H9 (cell line): ENCODE measurements around the gene SH2D3C. TPM values are rescaled to one million over a fixed set of nuclear protein-coding genes. Genes with fewer than 3 reads are reported as not detected.

ENCODE experiments used
- DNase-seq: peaks from one replicate; pipeline ENCODE4 v3.0.0-alpha.2; 2017
- H2AFZ ChIP-seq: one replicate; pipeline ENCODE4 v1.6.1; 2013; ENCODE audit warnings: mild to moderate bottlenecking, low read length, control low read depth, moderate library complexity
- H2AK5ac ChIP-seq: 2 replicates; pipeline ENCODE4 v1.6.1; 2013; ENCODE audit warnings: low read length, control low read depth, mixed read lengths; ENCODE audit not compliant: insufficient read length
- H2BK120ac ChIP-seq: one replicate; pipeline ENCODE4 v1.6.1; 2013; ENCODE audit warnings: low read depth, mild to moderate bottlenecking, low read length, control low read depth, inconsistent platforms; ENCODE audit not compliant: poor library complexity, severe bottlenecking
- H2BK12ac ChIP-seq: 2 replicates; pipeline ENCODE4 v1.6.1; 2013; ENCODE audit warnings: low read length, control low read depth, mixed read lengths, low read depth; ENCODE audit not compliant: insufficient read length
- H2BK15ac ChIP-seq: 2 replicates; pipeline ENCODE4 v1.6.1; 2013; ENCODE audit warnings: low read depth, low read length, control low read depth
- H2BK20ac ChIP-seq: one replicate; pipeline ENCODE4 v1.6.1; 2013; ENCODE audit warnings: low read depth, mild to moderate bottlenecking, low read length, control low read depth, inconsistent platforms; ENCODE audit not compliant: poor library complexity, severe bottlenecking
- H2BK5ac ChIP-seq: 2 replicates; pipeline ENCODE4 v1.6.1; 2013; ENCODE audit warnings: low read length, control low read depth, mixed read lengths; ENCODE audit not compliant: insufficient read length
- H3K14ac ChIP-seq: 2 replicates; pipeline ENCODE4 v1.6.1; 2013; ENCODE audit warnings: low read length, control low read depth; ENCODE audit not compliant: insufficient read depth
- H3K18ac ChIP-seq: 2 replicates; pipeline ENCODE4 v1.6.1; 2013; ENCODE audit warnings: low read depth, mild to moderate bottlenecking, mixed read lengths, low read length, control low read depth; ENCODE audit not compliant: insufficient read length
- H3K23ac ChIP-seq: 2 replicates; pipeline ENCODE4 v1.6.1; 2013; ENCODE audit warnings: low read length, control low read depth, mixed read lengths, low read depth; ENCODE audit not compliant: insufficient read length
- H3K23me2 ChIP-seq: 2 replicates; pipeline ENCODE4 v1.6.1; 2013; ENCODE audit warnings: low read depth, mild to moderate bottlenecking, mixed read lengths, low read length, control low read depth; ENCODE audit not compliant: insufficient read length, poor library complexity, severe bottlenecking
- H3K27ac ChIP-seq: 2 replicates; pipeline ENCODE4 v1.5.1; 2013; ENCODE audit warnings: low read length, control low read depth, mixed read lengths, low read depth; ENCODE audit not compliant: insufficient read length
- H3K27me3 ChIP-seq: 2 replicates; pipeline ENCODE4 v1.6.1; 2013; ENCODE audit warnings: low read length, control low read depth, inconsistent platforms; ENCODE audit not compliant: insufficient read depth
- H3K4ac ChIP-seq: 2 replicates; pipeline ENCODE4 v1.6.1; 2013; ENCODE audit warnings: low read depth, mild to moderate bottlenecking, control low read depth, inconsistent platforms, low read length, moderate library complexity
- H3K4me1 ChIP-seq: 2 replicates; pipeline ENCODE4 v1.6.1; 2013; ENCODE audit warnings: low read length, control low read depth, inconsistent platforms; ENCODE audit not compliant: insufficient read depth
- H3K4me2 ChIP-seq: 2 replicates; pipeline ENCODE4 v1.6.1; 2013; ENCODE audit warnings: low read length, control low read depth, mixed read lengths; ENCODE audit not compliant: insufficient read length, insufficient read depth
- H3K56ac ChIP-seq: 2 replicates; pipeline ENCODE4 v1.6.1; 2013; ENCODE audit warnings: low read depth, mild to moderate bottlenecking, mixed read lengths, low read length, control low read depth; ENCODE audit not compliant: insufficient read length
- H3K79me1 ChIP-seq: 2 replicates; pipeline ENCODE4 v1.6.1; 2013; ENCODE audit warnings: low read depth, mild to moderate bottlenecking, moderate library complexity, low read length, control low read depth, inconsistent platforms; ENCODE audit not compliant: insufficient read depth, poor library complexity, severe bottlenecking
- H3K79me2 ChIP-seq: 2 replicates; pipeline ENCODE4 v1.6.1; 2013; ENCODE audit warnings: low read length, control low read depth, inconsistent platforms; ENCODE audit not compliant: insufficient read depth
- H3K9ac ChIP-seq: 2 replicates; pipeline ENCODE4 v1.6.1; 2013; ENCODE audit warnings: low read length, control low read depth, mixed read lengths; ENCODE audit not compliant: insufficient read length; ENCODE audit errors: extremely low read depth
- H3K9me3 ChIP-seq: one replicate; pipeline ENCODE4 v1.6.1; 2013; ENCODE audit warnings: low read depth, low read length, inconsistent platforms; ENCODE audit not compliant: control insufficient read depth
- H3T11ph ChIP-seq: one replicate; pipeline ENCODE4 v1.6.1; 2013; ENCODE audit warnings: mild to moderate bottlenecking, low read length, control low read depth, inconsistent platforms
- H4K20me1 ChIP-seq: one replicate; pipeline ENCODE4 v1.6.1; 2013; ENCODE audit not compliant: control insufficient read depth, insufficient read length, insufficient read depth
- H4K5ac ChIP-seq: 2 replicates; pipeline ENCODE4 v1.6.1; 2013; ENCODE audit warnings: low read depth, mild to moderate bottlenecking, mixed read lengths, low read length, control low read depth; ENCODE audit not compliant: insufficient read length
- H4K8ac ChIP-seq: replicated peaks from 2 replicates; pipeline ENCODE4 v1.6.1; 2013; ENCODE audit warnings: low read length, control low read depth, mixed read lengths, low read depth; ENCODE audit not compliant: insufficient read length
- H4K91ac ChIP-seq: 2 replicates; pipeline ENCODE4 v1.6.1; 2013; ENCODE audit warnings: low read depth, mild to moderate bottlenecking, moderate library complexity, mixed read lengths, low read length, control low read depth; ENCODE audit not compliant: insufficient read length
- H3K27ac Mint-ChIP-seq, 3 experiments: 2 replicates in 2 of 3; 3 replicates in 1 of 3; pipeline ENCODE4 v1.8.0; 2020 to 2021; ENCODE audit warnings: mixed read lengths in 3 of 3, mild to moderate bottlenecking in 1 of 3, moderate library complexity in 1 of 3
- H3K27me3 Mint-ChIP-seq: 2 replicates; pipeline ENCODE4 v1.8.0; 2021; ENCODE audit warnings: low read depth, mild to moderate bottlenecking, moderate library complexity, mixed read lengths
- H3K36me3 Mint-ChIP-seq, 3 experiments: 2 replicates in 2 of 3; 3 replicates in 1 of 3; pipeline ENCODE4 v1.8.0; 2020 to 2021; ENCODE audit warnings: low read depth in 3 of 3, mixed read lengths in 3 of 3; ENCODE audit not compliant: insufficient read depth in 1 of 3
- H3K4me1 Mint-ChIP-seq, 2 experiments: 2 replicates each; pipeline ENCODE4 v1.8.0; 2020; ENCODE audit warnings: mixed read lengths in 2 of 2
- H3K4me3 Mint-ChIP-seq, 2 experiments: 2 replicates in 1 of 2; 3 replicates in 1 of 2; pipeline ENCODE4 v1.8.0; 2020 to 2021; ENCODE audit warnings: mild to moderate bottlenecking in 2 of 2, mixed read lengths in 2 of 2, moderate library complexity in 1 of 2
- H3K9me3 Mint-ChIP-seq, 2 experiments: 2 replicates in 1 of 2; 3 replicates in 1 of 2; pipeline ENCODE4 v1.8.0; 2020; ENCODE audit warnings: mild to moderate bottlenecking in 2 of 2, mixed read lengths in 2 of 2, moderate library complexity in 1 of 2
- WGBS: extraction: QIAGEN DNeasy Blood & Tissue Kit; methylation state at CpG from one replicate; pipeline ENCODE4 v1.1.7; 2013; ENCODE audit warnings: missing lambda C conversion rate, low lambda C conversion rate, mixed read lengths; ENCODE audit not compliant: insufficient read length; ENCODE audit errors: extremely low coverage; 5-methylcytosine and 5-hydroxymethylcytosine counted together
- total RNA-seq: library from RNA; stranded (reverse); gene quantifications from 2 replicates; pipeline ENCODE4 v1.2.1, GENCODE V29; 2021
- TF ChIP-seq, protein P1 (sequence below): fragments of 200-600 bp; sonication (generic); conservative IDR thresholded peaks from 3 replicates; pipeline ENCODE4 v1.8.0; 2021; ENCODE audit warnings: antibody characterized with exemption, mild to moderate bottlenecking

The SH2D3C gene
- total RNA-seq, 1 experiment from 2014 or later, result 1.7 TPM

DNA sequence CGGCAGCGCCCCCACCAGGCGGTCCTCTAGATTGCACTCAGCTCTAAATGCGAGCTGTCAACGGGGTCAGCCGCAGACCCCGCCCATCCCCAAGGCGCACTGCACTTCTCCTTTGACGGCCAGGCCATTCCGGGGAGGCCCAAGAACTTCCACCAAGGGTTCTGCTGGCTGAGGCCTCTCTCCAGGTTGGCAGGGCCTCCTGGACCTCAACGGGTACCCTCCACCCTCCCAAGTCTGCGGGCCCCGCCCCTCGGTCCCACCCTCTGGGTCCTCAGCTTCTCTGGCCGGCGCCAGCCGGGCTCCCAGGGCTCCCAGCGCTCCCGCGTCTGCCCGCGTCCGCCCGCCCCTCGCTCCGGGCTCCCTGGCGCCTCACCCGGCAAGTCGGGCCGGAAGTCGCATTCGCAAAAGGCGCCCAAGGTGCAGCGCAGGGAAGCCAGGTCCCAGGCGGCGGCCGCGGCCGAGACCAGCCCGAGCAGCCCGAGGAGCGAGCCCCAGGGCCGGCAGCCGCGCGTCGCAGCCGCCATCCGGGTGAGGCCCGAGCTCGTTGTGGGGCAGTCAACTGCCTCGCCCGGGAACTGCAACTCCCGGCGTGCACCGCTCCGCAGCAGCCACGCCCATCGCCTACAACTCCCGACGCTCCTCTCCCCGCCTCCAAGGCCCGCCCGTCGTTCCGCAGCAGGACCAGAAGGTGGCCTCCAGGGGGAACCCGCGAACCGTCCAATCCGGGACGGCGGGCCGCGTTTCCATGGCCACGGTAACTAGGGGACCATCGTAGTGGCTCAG, 43.5 kb downstream of the SH2D3C start, which contains the start of gene TOR2A:
TSS of gene TOR2A (minus strand) at position 548 of the 783 bp plus-strand sequence. CDS start at position 524, 24 bp downstream.
- H3T11ph ChIP-seq, result peak within 1 kb of the TSS; percentile 0
- no peak within 1 kb of the TSS for H2BK15ac ChIP-seq
- TF ChIP-seq, protein P1, sequence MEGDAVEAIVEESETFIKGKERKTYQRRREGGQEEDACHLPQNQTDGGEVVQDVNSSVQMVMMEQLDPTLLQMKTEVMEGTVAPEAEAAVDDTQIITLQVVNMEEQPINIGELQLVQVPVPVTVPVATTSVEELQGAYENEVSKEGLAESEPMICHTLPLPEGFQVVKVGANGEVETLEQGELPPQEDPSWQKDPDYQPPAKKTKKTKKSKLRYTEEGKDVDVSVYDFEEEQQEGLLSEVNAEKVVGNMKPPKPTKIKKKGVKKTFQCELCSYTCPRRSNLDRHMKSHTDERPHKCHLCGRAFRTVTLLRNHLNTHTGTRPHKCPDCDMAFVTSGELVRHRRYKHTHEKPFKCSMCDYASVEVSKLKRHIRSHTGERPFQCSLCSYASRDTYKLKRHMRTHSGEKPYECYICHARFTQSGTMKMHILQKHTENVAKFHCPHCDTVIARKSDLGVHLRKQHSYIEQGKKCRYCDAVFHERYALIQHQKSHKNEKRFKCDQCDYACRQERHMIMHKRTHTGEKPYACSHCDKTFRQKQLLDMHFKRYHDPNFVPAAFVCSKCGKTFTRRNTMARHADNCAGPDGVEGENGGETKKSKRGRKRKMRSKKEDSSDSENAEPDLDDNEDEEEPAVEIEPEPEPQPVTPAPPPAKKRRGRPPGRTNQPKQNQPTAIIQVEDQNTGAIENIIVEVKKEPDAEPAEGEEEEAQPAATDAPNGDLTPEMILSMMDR, result peak; percentile 93
- H4K8ac ChIP-seq, result no peak within 1 kb of the TSS
- H3K4me1 ChIP-seq, result no peaks in the 10 kb centered on the region
- H3K36me3 Mint-ChIP-seq, result no peaks in the 10 kb centered on the region; a peak in 1 of 7 replicates
- H3K27me3 Mint-ChIP-seq, result peaks cover 15% of the 10 kb centered on the region
- no peaks in the 10 kb centered on the region for H3K27me3 ChIP-seq
- H3K23me2 ChIP-seq, result no peaks in the 10 kb centered on the region
- no peak within 1 kb of the TSS for H2AK5ac ChIP-seq
- H3K9ac ChIP-seq, result no peak within 1 kb of the TSS
- H3K56ac ChIP-seq, result no peak within 1 kb of the TSS
- peak within 1 kb of the TSS; percentile 15 for H3K4ac ChIP-seq
- no peaks in the 10 kb centered on the region for H3K79me2 ChIP-seq
- no peak within 1 kb of the TSS for H2BK12ac ChIP-seq
- H3K4me3 Mint-ChIP-seq, result peak within 1 kb of the TSS; percentile 70 to 89
- H2AFZ ChIP-seq, result no peak within 1 kb of the TSS
- no peaks in the 10 kb centered on the region for H3K79me1 ChIP-seq
- no peak within 1 kb of the TSS for H3K27ac ChIP-seq
- peak within 1 kb of the TSS; percentile 89 for H3K18ac ChIP-seq
- H2BK5ac ChIP-seq, result no peak within 1 kb of the TSS
- H3K4me2 ChIP-seq, result peak within 1 kb of the TSS; percentile 34
- no peaks in the 10 kb centered on the region for H4K20me1 ChIP-seq
- H3K9me3 ChIP-seq, result no peaks in the 10 kb centered on the region
- no peaks in the 10 kb centered on the region for H3K9me3 Mint-ChIP-seq
- no peak within 1 kb of the TSS for H4K5ac ChIP-seq
- H3K14ac ChIP-seq, result peak within 1 kb of the TSS; percentile 85; the same call in 1 of the 2 replicates
- no peak within 1 kb of the TSS for H4K91ac ChIP-seq
- peak within 1 kb of the TSS; percentile 92 for H2BK20ac ChIP-seq
- no peak within 1 kb of the TSS for H3K23ac ChIP-seq
- no CpG with 5 or more reads among the region's 76 CpGs for WGBS
- DNase-seq, result peak; percentile 98
- H2BK120ac ChIP-seq, result peak within 1 kb of the TSS; percentile 54
- H3K4me1 Mint-ChIP-seq, result peaks cover 9 to 10% of the 10 kb centered on the region in 2 experiments
- peak within 1 kb of the TSS in 1 of 3 experiments; percentile 77; a peak in 2 of 7 replicates for H3K27ac Mint-ChIP-seq
